Esophagus muscularis mucosa (tissue), 4 donors: ENCODE data around the gene SEC31A. TPM values are rescaled to one million over a fixed set of nuclear protein-coding genes. Genes with fewer than 3 reads are reported as not detected.
A peak's percentile ranks its signal among the peaks of the same experiment; 100 is the strongest.

Experiments used
- DNase-seq: peaks from one replicate; pipeline ENCODE4 v3.0.0-alpha.2; 2017; ENCODE audit errors: extremely low spot score
- H3K27ac ChIP-seq, 4 donors: fragments of 200-600 bp; sonication (generic); replicated peaks in 1 of 4; 1 replicate in 3 of 4; 2 replicates in 1 of 4; pipeline ENCODE4 v1.5.1; 2016 to 2019; ENCODE audit warnings: mild to moderate bottlenecking in 1 of 4
- H3K27me3 ChIP-seq, 4 donors: fragments of 200-600 bp; sonication (generic); one replicate each; pipeline versions ENCODE4 v1.5.1 to v1.6.0; 2016 to 2019
- H3K36me3 ChIP-seq, 4 donors: fragments of 200-600 bp; sonication (generic); one replicate each; pipeline ENCODE4 v1.5.1; 2016 to 2019
- H3K4me1 ChIP-seq, 4 donors: fragments of 200-600 bp; sonication (generic); one replicate each; pipeline ENCODE4 v1.5.1; 2016 to 2019
- H3K4me3 ChIP-seq, 4 donors: fragments of 200-600 bp; sonication (generic); 1 replicate in 2 of 4; 2 replicates in 2 of 4; pipeline ENCODE4 v1.5.1; 2016 to 2019; ENCODE audit warnings: mild to moderate bottlenecking in 4 of 4, moderate library complexity in 1 of 4
- H3K9me3 ChIP-seq, 4 donors: fragments of 200-600 bp; sonication (generic); 1 replicate in 3 of 4; 2 replicates in 1 of 4; pipeline ENCODE4 v1.5.1; 2016 to 2019
- CTCF ChIP-seq, 3 experiments: fragments of 200-600 bp in 2 of 3; fragments of 450-650 bp in 1 of 3; sonication (generic) in 2 of 3; IDR thresholded peaks; one replicate each; pipeline ENCODE4 v1.5.1; 2017 to 2019; ENCODE audit warnings: antibody characterized with exemption in 3 of 3, mild to moderate bottlenecking in 2 of 3, moderate library complexity in 1 of 3
- EP300 ChIP-seq: sonication (generic); formaldehyde crosslinking; IDR thresholded peaks from one replicate; pipeline ENCODE4 v1.6.1; 2017; ENCODE audit warnings: antibody characterized with exemption
- POLR2A ChIP-seq: fragments of 450-650 bp; IDR thresholded peaks from one replicate; pipeline ENCODE4 v1.6.1; 2017; ENCODE audit warnings: antibody characterized with exemption, moderate library complexity, mild to moderate bottlenecking, low read depth
- POLR2AphosphoS5 ChIP-seq, 2 donors: sonication (generic); formaldehyde crosslinking; IDR thresholded peaks; one replicate each; pipeline ENCODE4 v1.6.1; 2017; ENCODE audit warnings: antibody characterized with exemption in 2 of 2
- WGBS: methylation state at CpG from one replicate; pipeline ENCODE4 v1.1.5; 2018; 5-methylcytosine and 5-hydroxymethylcytosine counted together
- intact Hi-C: fragments of 100-400 bp; cut with DNase I; formaldehyde crosslinking; loops from one replicate; pipeline ENCODE4 v1.15.1; 2023
- total RNA-seq, 4 donors: library from RNA; depleted of rRNA; stranded (reverse); fragments of >200 nt; gene quantifications; one replicate each; pipeline versions ENCODE4 v1.1.0 to v1.2.1, GENCODE V29; 2016

Gene SEC31A
- total RNA-seq, 4 donors from 2014 or later = 117 to 146 (median 131) TPM

- no peak for DNase-seq
- Histone ChIP-seq H3K9me3 (no peaks in the 10 kb centered on the region), H3K27me3 (no peaks in the 10 kb centered on the region), H3K27ac (peak overlapping the region; percentile 90 to 98 (median 97)), H3K36me3 (peaks cover 9 to 43% (median 22%) of the 10 kb centered on the region in 4 donors), H3K4me1 (peaks cover 31 to 44% (median 36%) of the 10 kb centered on the region in 4 donors), H3K4me3 (peak overlapping the region; percentile 71 to 80 (median 75))
- TF ChIP-seq CTCF (IDR thresholded peaks at IDR 0.05) = peak in 2 of 3 experiments; percentile 25 to 33
- no peak for TF ChIP-seq POLR2A
- peak in 1 of 2 donors; percentile 26 for TF ChIP-seq POLR2AphosphoS5 (IDR thresholded peaks at IDR 0.05)
- WGBS = 39% methylated on average over 7 of the region's 7 CpGs
- intact Hi-C loops = loop anchor here (5.0 to 10.0 kb wide), 2 partner anchors 386 to 526 kb away; partner anchors contain the start of genes COQ2 and HNRNPD
These were observed 7.6 kb upstream of the SEC31A start for GRCh38 chr4:82898322-82899243.

GRCh38 chr4:82896755-82897154 is 5.8 kb upstream of the SEC31A start:
- WGBS = 81% methylated on average over 1 of the region's 1 CpG
- H3K4me1 ChIP-seq = peaks cover 29 to 42% (median 39%) of the 10 kb centered on the region in 4 donors
- H3K36me3 ChIP-seq = peaks cover 9 to 48% (median 26%) of the 10 kb centered on the region in 4 donors
- no peak overlapping the region for H3K27ac ChIP-seq
- H3K9me3 ChIP-seq = no peaks in the 10 kb centered on the region
- H3K4me3 ChIP-seq = no peak overlapping the region
- intact Hi-C loops = loop anchor here (5.0 to 10.0 kb wide), 2 partner anchors 388 to 524 kb away; partner anchors contain the start of genes COQ2 and HNRNPD
- DNase-seq = no peak
- TF ChIP-seq EP300 = no peak
- no peaks in the 10 kb centered on the region for H3K27me3 ChIP-seq

- H3K27me3 ChIP-seq = no peaks in the 10 kb centered on the region
- peaks cover 32 to 44% (median 43%) of the 10 kb centered on the region in 4 donors for H3K4me1 ChIP-seq
- TF ChIP-seq EP300 = no peak
- TF ChIP-seq POLR2AphosphoS5 (IDR thresholded peaks at IDR 0.05) = no peak
- no peak for TF ChIP-seq POLR2A
- TF ChIP-seq CTCF (IDR thresholded peaks at IDR 0.05) = no peak
- 92% methylated on average over 3 of the region's 3 CpGs for WGBS
- intact Hi-C loops = loop anchor here (10.0 kb wide), 1 partner anchor 391 kb away; the partner anchor contains the start of gene COQ2
- no peak overlapping the region for H3K4me3 ChIP-seq
- no peaks in the 10 kb centered on the region for H3K9me3 ChIP-seq
- DNase-seq = no peak
- no peak overlapping the region for H3K27ac ChIP-seq
- peaks cover 9 to 48% (median 26%) of the 10 kb centered on the region in 4 donors for H3K36me3 ChIP-seq
These were observed 3.0 kb upstream of the SEC31A start for GRCh38 chr4:82893942-82894341.

- peaks cover 9 to 44% (median 26%) of the 10 kb centered on the region in 4 donors for H3K36me3 ChIP-seq
- H3K27ac ChIP-seq = no peak overlapping the region
- DNase-seq = no peak
- WGBS = 68% methylated on average over 1 of the region's 1 CpG
- no peaks in the 10 kb centered on the region for H3K27me3 ChIP-seq
- H3K4me1 ChIP-seq = peaks cover 24 to 41% (median 36%) of the 10 kb centered on the region in 4 donors
- H3K9me3 ChIP-seq = no peaks in the 10 kb centered on the region
- H3K4me3 ChIP-seq = no peak overlapping the region
- TF ChIP-seq POLR2AphosphoS5 (IDR thresholded peaks at IDR 0.05) (no peak), CTCF (IDR thresholded peaks at IDR 0.05) (no peak), EP300 (no peak), POLR2A (no peak)
- intact Hi-C loops = loop anchor here (10.0 kb wide), 1 partner anchor 392 kb away; the partner anchor contains the start of gene COQ2
These were observed 1.5 kb upstream of the SEC31A start for GRCh38 chr4:82892467-82892802.
